Stimulated activated effector memory CD8-positive, alpha-beta T cell treated with anti-CD3 and anti-CD28 coated beads, Interleukin-12 subunit alpha, Interleukin-12 subunit beta, amount 100 ng/mL, for 72 hours (primary cell): ENCODE measurements around the gene RPL3.
"Not testable (repeated sequence)": the region's sequence is repeated elsewhere in the genome, so short reads cannot be mapped to it uniquely, and the experiment has no call there.

Experiments
- ATAC-seq: fragments of 150-1000 bp; cut with Tn5 transposase; 2 replicates; pipeline ENCODE4 v1.10.0; 2021
- DNase-seq, 2 donors: peaks; one replicate each; pipeline ENCODE4 v3.0.0; 2021 to 2022; ENCODE audit warnings: low spot score in 2 of 2
- H3K27ac Mint-ChIP-seq: one replicate; pipeline ENCODE4 v1.8.0; 2022; ENCODE audit warnings: mild to moderate bottlenecking, mixed read lengths
- H3K36me3 Mint-ChIP-seq: one replicate; pipeline ENCODE4 v1.8.0; 2022; ENCODE audit warnings: mild to moderate bottlenecking, mixed read lengths
- H3K4me1 Mint-ChIP-seq: one replicate; pipeline ENCODE4 v1.8.0; 2022; ENCODE audit warnings: mixed read lengths
- H3K4me3 Mint-ChIP-seq: one replicate; pipeline ENCODE4 v1.8.0; 2022; ENCODE audit warnings: mild to moderate bottlenecking, mixed read lengths
- H3K9me3 Mint-ChIP-seq: one replicate; pipeline ENCODE4 v1.8.0; 2022; ENCODE audit warnings: mixed read lengths

RPL3 gene

GRCh38 chr22:39343259-39344045, 24.0 kb upstream of the RPL3 start:
- peak; percentile 74 for ATAC-seq
- no peaks in the 10 kb centered on the region for H3K36me3 Mint-ChIP-seq
- H3K4me3 Mint-ChIP-seq: no peak overlapping the region

DNA sequence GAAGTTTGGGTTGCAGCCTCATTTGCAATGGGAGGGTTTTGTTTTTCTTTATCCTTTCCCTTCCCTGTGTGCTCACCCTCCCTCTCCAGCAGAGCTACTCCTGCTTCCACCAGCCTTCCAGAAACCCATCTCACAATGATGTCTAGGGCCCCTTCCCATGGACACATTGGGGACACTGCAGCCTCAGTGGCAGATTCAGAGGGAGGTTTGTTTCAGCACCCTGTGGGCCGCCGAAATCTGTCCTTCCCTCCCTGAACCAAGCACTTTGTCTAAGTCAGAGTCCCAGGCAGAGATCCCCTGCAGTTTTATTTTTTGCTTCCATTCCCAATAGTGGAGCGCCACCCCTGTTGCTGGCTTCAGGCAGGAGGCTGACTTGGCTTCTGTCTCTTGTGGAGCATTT, 21.8 kb upstream of the RPL3 start:
- Mint-ChIP-seq H3K27ac (no peak overlapping the region), H3K9me3 (no peaks in the 10 kb centered on the region), H3K36me3 (no peaks in the 10 kb centered on the region), H3K4me3 (no peak overlapping the region), H3K4me1 (no peaks in the 10 kb centered on the region)
- ATAC-seq (no peak), DNase-seq (no peak)

More at GRCh38 chr22:39343259-39344045, 24.0 kb upstream of the RPL3 start:
- no peak for DNase-seq
- Mint-ChIP-seq H3K9me3 (no peaks in the 10 kb centered on the region), H3K4me1 (no peaks in the 10 kb centered on the region), H3K27ac (no peak overlapping the region)

DNA sequence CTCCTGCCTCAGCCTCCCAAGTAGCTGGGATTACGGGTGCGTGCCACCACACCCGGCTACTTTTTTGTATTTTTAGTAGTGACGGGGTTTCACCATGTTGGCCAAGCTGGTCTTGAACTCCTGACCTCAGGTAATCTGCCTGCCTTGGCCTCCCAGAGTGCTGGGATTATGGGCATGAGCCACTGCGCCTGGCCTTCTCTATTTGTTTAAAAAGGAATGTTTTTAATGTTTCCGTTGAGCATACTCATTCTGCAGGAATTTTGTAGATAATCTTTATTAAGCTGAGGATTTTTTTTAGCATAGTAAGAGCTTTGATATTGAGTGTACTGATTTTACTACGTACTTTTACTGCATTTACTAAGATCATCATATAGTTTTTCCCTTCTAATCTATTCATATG, 20.4 kb upstream of the RPL3 start:
- DNase-seq, H3K4me3 Mint-ChIP-seq, ATAC-seq, H3K4me1 Mint-ChIP-seq, H3K36me3 Mint-ChIP-seq, H3K27ac Mint-ChIP-seq, H3K9me3 Mint-ChIP-seq: not testable (repeated sequence)

DNA sequence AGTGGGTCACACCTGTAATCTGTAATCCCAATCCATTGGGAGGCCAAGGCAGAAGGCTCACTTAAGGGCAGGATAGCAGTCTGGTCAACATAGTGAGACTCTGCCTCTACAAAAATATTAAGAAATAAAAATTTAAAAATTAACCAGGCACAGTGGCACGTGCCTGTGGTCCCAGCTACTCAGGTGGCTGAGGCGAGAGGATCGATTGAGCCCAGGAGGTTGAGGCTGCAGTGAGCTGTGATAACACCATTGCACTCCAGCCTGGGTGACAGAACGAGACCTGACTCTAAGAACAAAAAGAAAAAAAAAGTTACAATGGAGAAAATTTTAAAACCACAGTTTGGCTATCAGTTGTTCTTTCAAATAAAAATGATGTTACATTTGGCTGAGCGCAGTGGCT, 17.0 kb upstream of the RPL3 start:
- DNase-seq: no peak
- no peaks in the 10 kb centered on the region for H3K9me3 Mint-ChIP-seq
- no peak overlapping the region for H3K4me3 Mint-ChIP-seq
- no peak for ATAC-seq
- peaks cover 6% of the 10 kb centered on the region for H3K4me1 Mint-ChIP-seq
- H3K27ac Mint-ChIP-seq: no peak overlapping the region
- no peaks in the 10 kb centered on the region for H3K36me3 Mint-ChIP-seq

GRCh38 chr22:39332441-39333064, 13.1 kb upstream of the RPL3 start:
- Mint-ChIP-seq H3K9me3 (no peaks in the 10 kb centered on the region), H3K27ac (peak overlapping the region; percentile 68), H3K4me3 (no peak overlapping the region), H3K36me3 (no peaks in the 10 kb centered on the region), H3K4me1 (peaks cover 12% of the 10 kb centered on the region)
- peak; percentile 85 for ATAC-seq
- no peak for DNase-seq

- not testable (repeated sequence) for DNase-seq, H3K4me3 Mint-ChIP-seq, H3K27ac Mint-ChIP-seq, H3K36me3 Mint-ChIP-seq, ATAC-seq, H3K9me3 Mint-ChIP-seq
- peaks cover 12% of the 10 kb centered on the region for H3K4me1 Mint-ChIP-seq
Measured at GRCh38 chr22:39330553-39330952, 11.1 kb upstream of the RPL3 start.

DNA sequence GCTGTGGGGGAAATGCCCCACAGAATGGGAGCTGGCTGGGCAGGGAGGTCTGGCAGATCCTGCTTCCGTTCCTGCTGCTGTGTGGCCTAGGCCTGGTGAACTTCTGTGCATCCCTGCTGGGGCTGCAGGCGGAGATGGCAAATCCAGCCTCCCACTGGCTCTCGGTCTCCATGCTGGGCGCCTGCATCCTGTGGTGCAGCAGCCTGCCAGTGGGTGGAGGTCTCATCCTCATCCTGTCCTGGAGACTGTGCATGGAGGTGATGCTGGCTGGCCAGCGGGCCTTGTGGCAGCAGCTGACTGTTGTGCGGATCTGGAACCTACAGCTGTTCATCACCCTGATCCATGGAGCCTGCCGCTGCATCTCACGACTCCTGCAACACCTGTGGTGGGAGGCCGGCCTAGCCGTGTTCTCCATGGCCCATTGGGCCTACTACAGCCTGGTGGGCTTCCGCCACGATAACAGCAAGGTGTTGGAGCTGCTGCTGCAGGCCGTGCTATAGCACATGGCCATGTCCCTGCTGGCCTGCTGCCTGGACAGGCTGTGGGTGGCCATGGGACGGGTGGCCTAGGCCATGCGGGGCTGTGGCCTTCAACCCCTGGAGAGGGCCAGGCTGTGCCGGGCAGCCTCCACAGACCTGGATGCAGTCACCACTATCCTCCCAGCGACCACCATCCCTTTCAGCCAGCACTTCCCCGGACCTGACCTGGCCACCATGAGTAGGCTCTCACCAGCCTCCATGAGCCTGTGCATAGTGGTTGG, 8.8 kb upstream of the RPL3 start:
- no peaks in the 10 kb centered on the region for H3K36me3 Mint-ChIP-seq
- H3K9me3 Mint-ChIP-seq: no peaks in the 10 kb centered on the region
- peaks cover 12% of the 10 kb centered on the region for H3K4me1 Mint-ChIP-seq
- DNase-seq (no peak), ATAC-seq (peak; percentile 8)
- no peak overlapping the region for H3K4me3 Mint-ChIP-seq
- no peak overlapping the region for H3K27ac Mint-ChIP-seq

DNA sequence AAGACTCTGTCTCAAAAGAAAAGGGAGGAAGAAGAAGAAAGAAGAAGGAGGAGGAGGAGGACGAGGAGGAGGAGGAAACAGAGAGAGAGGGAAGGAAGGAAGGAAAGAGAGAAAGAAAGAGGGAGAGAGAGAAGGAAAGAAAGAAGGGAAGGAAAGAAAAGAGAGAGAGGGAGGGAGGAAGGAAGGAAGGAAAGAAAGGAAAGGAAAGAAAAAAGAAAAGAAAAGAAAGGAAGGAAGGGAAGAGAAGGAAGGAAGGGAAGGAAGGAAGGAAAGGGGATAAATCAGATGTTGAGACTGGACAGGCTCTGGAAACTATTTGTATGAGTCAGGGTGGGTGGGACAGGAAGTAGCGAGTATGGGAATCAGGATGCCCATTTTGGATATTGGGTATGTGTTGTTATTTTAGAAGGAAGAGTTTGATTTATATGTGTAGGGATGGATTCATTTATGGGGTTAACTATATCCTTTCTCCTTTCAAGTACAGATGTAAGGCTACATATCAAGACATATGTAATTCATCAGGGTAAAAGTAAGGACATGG, 6.0 kb upstream of the RPL3 start:
- peak overlapping the region; percentile 68 for H3K27ac Mint-ChIP-seq

GRCh38 chr22:39320616-39321029, 1.2 kb upstream of the RPL3 start:
- H3K4me1 Mint-ChIP-seq: peaks cover 48% of the 10 kb centered on the region
- ATAC-seq, DNase-seq, H3K9me3 Mint-ChIP-seq: not testable (repeated sequence)
- H3K36me3 Mint-ChIP-seq: peaks cover 51% of the 10 kb centered on the region
- peak overlapping the region; percentile 100 for H3K27ac Mint-ChIP-seq
- H3K4me3 Mint-ChIP-seq: peak overlapping the region; percentile 100

More for the DNA sequence above, 6.0 kb upstream of the RPL3 start:
- H3K4me3 Mint-ChIP-seq: no peak overlapping the region
- ATAC-seq (no peak), DNase-seq (no peak)
- no peaks in the 10 kb centered on the region for H3K9me3 Mint-ChIP-seq
- peaks cover 2% of the 10 kb centered on the region for H3K36me3 Mint-ChIP-seq
- peaks cover 9% of the 10 kb centered on the region for H3K4me1 Mint-ChIP-seq

DNA sequence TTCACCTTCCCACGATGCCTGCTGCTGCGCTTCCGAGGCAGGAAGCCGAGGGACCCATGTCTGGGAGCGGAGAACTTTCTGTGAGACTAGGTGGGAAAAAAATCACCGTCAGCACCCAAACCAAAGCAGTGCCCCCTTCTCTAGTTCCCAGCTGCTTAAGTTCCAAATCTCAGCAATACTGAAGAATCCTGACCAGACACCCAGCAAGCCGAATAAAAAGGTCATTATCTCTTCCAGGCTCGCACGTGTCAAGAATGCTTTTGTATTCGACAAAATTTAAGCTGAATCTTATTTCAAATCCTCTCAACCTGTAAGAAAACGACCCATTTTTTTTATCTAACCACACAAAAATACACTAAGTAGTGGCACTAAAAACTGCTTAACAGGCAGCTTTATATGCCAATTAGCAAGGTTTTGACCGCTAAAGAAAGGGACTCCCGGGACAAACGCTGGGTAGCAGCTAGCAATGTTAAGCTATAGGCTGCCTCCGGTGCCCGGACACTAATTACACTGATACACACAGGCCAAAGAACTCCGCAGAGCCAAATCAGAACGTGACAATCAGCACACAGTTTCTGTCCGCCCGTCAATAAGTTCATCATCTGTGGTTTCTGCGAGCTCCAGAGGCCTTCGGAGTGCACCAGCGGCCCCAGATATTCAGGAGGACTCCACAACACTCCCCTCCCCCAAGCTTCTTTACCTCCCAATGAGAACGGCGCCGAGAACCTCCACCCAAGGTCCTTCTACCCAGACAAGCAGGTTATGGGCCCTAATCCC, 728 bp downstream of the RPL3 start:
- ATAC-seq: no peak
- DNase-seq: no peak
- Mint-ChIP-seq H3K36me3 (peaks cover 70% of the 10 kb centered on the region), H3K27ac (peak overlapping the region; percentile 100), H3K4me3 (peak overlapping the region; percentile 100), H3K4me1 (peaks cover 63% of the 10 kb centered on the region), H3K9me3 (no peaks in the 10 kb centered on the region)

DNA sequence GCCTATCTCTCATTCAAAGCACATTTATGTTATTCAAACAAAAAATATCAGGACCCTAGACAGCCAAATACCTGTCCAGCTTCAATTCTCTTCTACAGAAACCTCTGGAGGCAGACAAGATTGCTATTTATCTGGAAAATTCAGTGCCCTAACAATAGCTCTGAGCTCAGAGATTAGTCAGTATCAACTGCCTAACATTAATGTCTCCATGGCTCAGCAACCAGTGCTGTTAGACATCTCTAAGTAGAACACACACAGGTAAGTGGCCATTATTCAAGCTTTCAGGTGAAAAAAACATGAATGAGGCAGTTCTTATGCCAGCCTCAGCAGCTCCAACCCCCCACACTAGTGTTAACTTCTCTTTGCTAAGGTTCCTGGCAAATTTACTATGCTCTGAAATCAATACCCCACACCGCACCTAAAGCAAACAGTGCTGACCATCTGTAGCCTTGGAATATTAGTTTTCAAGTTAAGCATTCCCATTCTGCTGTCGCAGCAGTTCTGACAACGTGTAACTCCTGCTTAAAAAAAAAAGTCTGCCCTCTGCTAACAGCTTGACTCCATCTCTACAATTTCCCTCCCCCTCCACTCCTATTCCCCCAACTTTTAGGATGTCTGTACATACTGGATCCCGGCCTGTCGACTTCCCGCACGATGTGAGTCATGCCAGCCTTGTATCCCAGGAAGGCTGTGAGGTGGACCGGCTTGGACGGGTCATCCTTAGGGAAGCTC, 1.5 kb downstream of the RPL3 start:
- peaks cover 71% of the 10 kb centered on the region for H3K4me1 Mint-ChIP-seq
- no peak for ATAC-seq
- peak overlapping the region; percentile 100 for H3K4me3 Mint-ChIP-seq
- H3K9me3 Mint-ChIP-seq: no peaks in the 10 kb centered on the region
- peaks cover 78% of the 10 kb centered on the region for H3K36me3 Mint-ChIP-seq
- H3K27ac Mint-ChIP-seq: peak overlapping the region; percentile 100
- no peak for DNase-seq

DNA sequence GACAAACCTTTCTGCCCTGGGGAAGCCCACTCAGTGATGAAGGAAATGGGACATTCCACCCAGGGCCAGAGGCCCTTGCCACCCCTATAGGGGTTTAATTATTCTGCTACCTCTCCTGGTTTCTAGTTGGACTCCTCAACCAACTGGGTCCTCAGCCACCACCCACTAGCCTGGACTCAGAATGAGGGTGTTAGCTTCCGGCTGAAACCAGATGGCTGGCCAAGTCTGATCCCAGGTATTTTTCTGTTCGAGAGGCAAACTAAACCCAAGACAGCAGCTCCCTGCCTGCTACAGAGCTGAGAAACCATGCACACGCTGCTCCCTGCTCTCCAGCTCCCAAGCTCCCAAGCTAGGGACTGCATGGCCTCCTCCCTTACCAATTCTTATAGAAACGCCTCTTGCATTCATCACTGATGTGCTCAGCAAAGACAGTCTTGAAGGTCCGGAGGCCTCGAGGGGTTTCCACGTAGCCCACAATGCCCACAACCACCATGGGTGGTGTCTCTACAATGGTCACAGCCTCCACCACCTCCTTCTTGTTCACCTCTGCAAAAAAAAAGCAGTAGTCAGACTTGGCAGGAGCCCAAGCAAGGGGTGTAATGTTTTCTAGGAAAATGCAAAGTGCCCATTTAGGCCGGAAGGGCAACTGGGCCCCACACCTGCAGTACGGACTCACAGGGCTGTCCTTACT, 2.2 kb downstream of the RPL3 start:
- H3K4me3 Mint-ChIP-seq: peak overlapping the region; percentile 100
- peaks cover 75% of the 10 kb centered on the region for H3K4me1 Mint-ChIP-seq
- peak overlapping the region; percentile 100 for H3K27ac Mint-ChIP-seq
- H3K9me3 Mint-ChIP-seq: no peaks in the 10 kb centered on the region
- DNase-seq: peak in 1 of 2 donors; percentile 78
- H3K36me3 Mint-ChIP-seq: peaks cover 85% of the 10 kb centered on the region
- peak; percentile 44 for ATAC-seq

DNA sequence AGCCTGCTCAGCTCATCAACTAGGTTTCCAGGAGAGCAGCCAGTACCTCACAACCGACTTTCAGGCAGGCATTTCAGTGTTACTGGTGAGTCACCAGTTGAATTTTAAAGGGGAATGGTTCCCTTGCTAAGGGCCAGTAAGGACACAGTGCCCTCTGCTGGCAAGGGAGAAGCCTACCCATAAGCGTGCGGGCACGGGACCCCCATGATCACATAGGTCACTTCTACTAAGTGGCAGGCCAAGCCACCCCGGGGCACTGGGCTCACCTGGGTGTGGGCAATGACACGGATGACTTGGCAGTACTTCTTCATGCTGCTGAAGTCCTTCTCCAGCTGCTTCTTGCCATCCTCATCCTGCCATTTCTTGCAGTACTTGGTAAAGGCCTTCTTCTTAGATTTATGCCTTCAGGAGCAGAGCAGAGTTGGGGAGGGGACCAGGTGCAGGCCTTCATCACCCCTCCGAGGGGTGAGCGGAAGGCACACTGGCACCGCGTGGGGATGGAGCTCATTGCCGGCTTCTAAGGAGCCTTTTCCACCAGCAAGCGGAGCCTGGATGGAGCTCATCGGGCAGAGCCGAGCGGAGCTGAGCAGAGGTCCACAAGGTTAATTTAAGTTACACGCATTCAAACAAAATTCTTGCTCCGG, 2.9 kb downstream of the RPL3 start:
- Mint-ChIP-seq H3K4me3 (peak overlapping the region; percentile 100), H3K27ac (peak overlapping the region; percentile 100), H3K36me3 (peaks cover 91% of the 10 kb centered on the region), H3K4me1 (peaks cover 80% of the 10 kb centered on the region), H3K9me3 (no peaks in the 10 kb centered on the region)
- peak; percentile 69 to 87 for DNase-seq
- ATAC-seq: peak; percentile 48
